ENCODE results near the gene S1PR1.
"Not testable (repeated sequence)": the region's sequence is repeated elsewhere in the genome, so short reads cannot be mapped to it uniquely, and the experiment has no call there.

Gene S1PR1

GRCh38 chr1:101217148-101217547, 19.7 kb upstream of the S1PR1 start:
- Histone ChIP-seq H3K36me3 (replicated peaks) (no peaks in the 10 kb centered on the region), H3K27me3 (replicated peaks) (no peaks in the 10 kb centered on the region), H3K4me3 (ENCODE audit: low read depth, low read length) (no peak overlapping the region), H3K27ac (no peak overlapping the region)
- in situ Hi-C loops (cut with HindIII; ENCODE audit: low pct_ligation_motif_present, low sequenced_read_pairs) = no loop called here
- no peak for DNase-seq
- TF ChIP-seq, protein P1, sequence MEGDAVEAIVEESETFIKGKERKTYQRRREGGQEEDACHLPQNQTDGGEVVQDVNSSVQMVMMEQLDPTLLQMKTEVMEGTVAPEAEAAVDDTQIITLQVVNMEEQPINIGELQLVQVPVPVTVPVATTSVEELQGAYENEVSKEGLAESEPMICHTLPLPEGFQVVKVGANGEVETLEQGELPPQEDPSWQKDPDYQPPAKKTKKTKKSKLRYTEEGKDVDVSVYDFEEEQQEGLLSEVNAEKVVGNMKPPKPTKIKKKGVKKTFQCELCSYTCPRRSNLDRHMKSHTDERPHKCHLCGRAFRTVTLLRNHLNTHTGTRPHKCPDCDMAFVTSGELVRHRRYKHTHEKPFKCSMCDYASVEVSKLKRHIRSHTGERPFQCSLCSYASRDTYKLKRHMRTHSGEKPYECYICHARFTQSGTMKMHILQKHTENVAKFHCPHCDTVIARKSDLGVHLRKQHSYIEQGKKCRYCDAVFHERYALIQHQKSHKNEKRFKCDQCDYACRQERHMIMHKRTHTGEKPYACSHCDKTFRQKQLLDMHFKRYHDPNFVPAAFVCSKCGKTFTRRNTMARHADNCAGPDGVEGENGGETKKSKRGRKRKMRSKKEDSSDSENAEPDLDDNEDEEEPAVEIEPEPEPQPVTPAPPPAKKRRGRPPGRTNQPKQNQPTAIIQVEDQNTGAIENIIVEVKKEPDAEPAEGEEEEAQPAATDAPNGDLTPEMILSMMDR (IDR thresholded peaks at IDR 0.05; ENCODE audit: low read depth, low read length, missing control alignments) = no peak

- H3K36me3 ChIP-seq (replicated peaks); H3K27me3 ChIP-seq (replicated peaks); in situ Hi-C loops (cut with HindIII; ENCODE audit: low pct_ligation_motif_present, low sequenced_read_pairs); DNase-seq; H3K27ac ChIP-seq; H3K4me3 ChIP-seq (ENCODE audit: low read depth, low read length): not testable (repeated sequence)
Measured at GRCh38 chr1:101218968-101219367, 17.9 kb upstream of the S1PR1 start.

DNA sequence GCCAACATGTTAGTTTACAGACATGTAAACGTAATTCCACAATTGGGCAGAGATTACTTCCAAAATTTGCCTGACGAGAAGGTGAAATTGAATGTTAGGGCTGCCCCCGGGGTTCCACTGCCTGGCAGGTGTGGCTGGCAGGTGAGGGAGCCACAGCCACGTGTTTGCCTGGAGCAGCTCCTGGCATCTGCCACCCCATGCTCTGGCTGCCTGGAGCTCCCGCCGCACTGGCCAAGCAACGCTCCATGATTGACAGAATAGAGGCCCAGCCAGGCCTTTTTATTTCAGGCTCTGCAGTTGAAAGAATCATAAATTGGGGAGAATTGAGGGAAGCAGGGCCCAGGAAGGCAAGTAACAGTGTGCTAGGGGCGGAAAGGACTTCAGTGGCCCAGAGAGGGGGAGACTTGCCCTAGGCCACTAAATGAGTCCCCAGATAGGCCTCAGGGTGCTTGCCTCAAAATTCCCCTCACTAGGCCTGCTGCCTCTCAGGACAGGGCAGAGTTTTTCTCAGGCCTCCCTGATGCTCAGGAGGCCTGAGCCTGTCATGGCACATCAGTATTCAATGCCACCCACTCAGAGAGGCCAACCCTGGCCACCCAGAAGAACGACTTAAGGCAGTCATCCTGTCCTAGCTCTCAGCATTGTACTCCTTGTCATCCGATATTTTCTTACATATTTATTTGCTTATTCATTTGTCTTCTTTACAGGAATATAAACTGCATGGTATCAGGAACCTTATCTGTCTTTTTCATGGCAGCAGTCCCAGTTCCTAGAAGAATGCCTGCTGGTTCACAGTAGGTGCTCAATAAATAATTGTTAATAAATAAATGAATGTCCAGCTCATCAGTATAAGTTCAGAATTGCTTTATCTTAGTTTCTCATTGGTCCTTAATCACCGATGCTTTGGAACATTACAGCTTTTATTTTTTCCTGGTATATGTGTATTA, 16.6 kb upstream of the S1PR1 start:
- H3K27ac ChIP-seq = no peak overlapping the region
- TF ChIP-seq, protein P1 (IDR thresholded peaks at IDR 0.05; ENCODE audit: low read depth, low read length, missing control alignments) = no peak
- H3K36me3 ChIP-seq (replicated peaks) = no peaks in the 10 kb centered on the region
- no peaks in the 10 kb centered on the region for H3K27me3 ChIP-seq (replicated peaks)
- in situ Hi-C loops (cut with HindIII; ENCODE audit: low pct_ligation_motif_present, low sequenced_read_pairs) = no loop called here
- no peak overlapping the region for H3K4me3 ChIP-seq (ENCODE audit: low read depth, low read length)
- no peak for DNase-seq

DNA sequence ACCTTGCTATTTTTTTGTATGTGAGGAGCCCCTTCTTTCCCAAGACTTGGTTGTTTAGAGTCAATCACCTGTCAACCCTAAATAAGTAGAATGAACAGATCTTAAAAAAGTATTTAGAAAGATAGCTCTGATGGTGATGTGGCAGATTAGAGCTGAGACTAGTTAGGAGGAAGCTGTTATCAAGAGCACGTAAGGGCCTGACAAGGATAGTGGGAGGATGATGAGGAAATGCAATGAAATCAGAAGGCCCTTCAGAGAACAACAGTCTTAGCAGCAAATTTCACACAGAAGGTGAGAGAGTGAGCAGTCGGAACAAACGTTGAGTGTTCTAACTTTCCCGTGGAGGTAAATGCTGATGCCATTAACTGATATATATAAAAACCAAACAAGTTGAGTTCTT, 15.9 kb upstream of the S1PR1 start:
- TF ChIP-seq, protein P1 (IDR thresholded peaks at IDR 0.05; ENCODE audit: low read depth, low read length, missing control alignments) = no peak
- Histone ChIP-seq H3K36me3 (replicated peaks) (no peaks in the 10 kb centered on the region), H3K4me3 (ENCODE audit: low read depth, low read length) (no peak overlapping the region), H3K27ac (no peak overlapping the region), H3K27me3 (replicated peaks) (no peaks in the 10 kb centered on the region)
- no peak for DNase-seq
- in situ Hi-C loops (cut with HindIII; ENCODE audit: low pct_ligation_motif_present, low sequenced_read_pairs) = no loop called here

DNA sequence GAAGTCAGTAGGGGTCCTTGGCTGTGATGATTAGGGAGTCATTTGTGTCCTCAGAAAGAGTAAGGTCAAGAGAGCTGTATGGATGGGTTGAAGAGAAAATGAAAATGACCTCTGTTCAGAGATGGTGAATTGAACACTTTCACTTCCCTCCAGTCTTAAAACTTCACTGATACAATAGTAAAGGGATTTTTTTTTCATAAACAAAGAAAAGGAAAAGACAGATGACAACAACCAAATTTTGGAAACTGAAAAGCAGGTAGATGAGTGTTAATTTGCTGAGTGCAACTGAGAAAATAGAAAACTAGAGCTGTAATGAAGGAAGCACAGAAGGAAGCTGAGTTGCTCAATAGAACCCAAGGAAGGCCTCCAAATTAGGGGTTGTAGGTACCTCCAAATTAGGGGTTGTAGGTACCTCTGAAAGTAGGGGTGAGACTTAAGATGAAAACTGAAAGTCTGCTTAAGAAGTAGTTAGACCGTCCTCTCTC, 14.8 kb upstream of the S1PR1 start:
- no peak for DNase-seq
- TF ChIP-seq, protein P1 (IDR thresholded peaks at IDR 0.05; ENCODE audit: low read depth, low read length, missing control alignments) = no peak
- no peak overlapping the region for H3K27ac ChIP-seq
- H3K27me3 ChIP-seq (replicated peaks) = no peaks in the 10 kb centered on the region
- H3K4me3 ChIP-seq (ENCODE audit: low read depth, low read length) = no peak overlapping the region
- no peaks in the 10 kb centered on the region for H3K36me3 ChIP-seq (replicated peaks)
- in situ Hi-C loops (cut with HindIII; ENCODE audit: low pct_ligation_motif_present, low sequenced_read_pairs) = no loop called here

- TF ChIP-seq, protein P1 (IDR thresholded peaks at IDR 0.05; ENCODE audit: low read depth, low read length, missing control alignments) = no peak
- in situ Hi-C loops (cut with HindIII; ENCODE audit: low pct_ligation_motif_present, low sequenced_read_pairs) = no loop called here
Measured at GRCh38 chr1:101227837-101228236, 9.0 kb upstream of the S1PR1 start.

More at GRCh38 chr1:101227837-101228236, 9.0 kb upstream of the S1PR1 start:
- Histone ChIP-seq H3K36me3 (replicated peaks) (no peaks in the 10 kb centered on the region), H3K4me3 (ENCODE audit: low read depth, low read length) (no peak overlapping the region), H3K27me3 (replicated peaks) (no peaks in the 10 kb centered on the region), H3K27ac (no peak overlapping the region)
- DNase-seq = no peak

Data from brain microvascular endothelial cell (primary cell).